ENCODE data around the gene TRAK1. TPM values are rescaled to one million over a fixed set of nuclear protein-coding genes. Genes with fewer than 3 reads are reported as not detected.

The TRAK1 gene
- total and polyA plus RNA-seq, 2 of the 4 experiments (the other 2 are of a cell fraction), result 25.6 to 28.1 TPM

DNA sequence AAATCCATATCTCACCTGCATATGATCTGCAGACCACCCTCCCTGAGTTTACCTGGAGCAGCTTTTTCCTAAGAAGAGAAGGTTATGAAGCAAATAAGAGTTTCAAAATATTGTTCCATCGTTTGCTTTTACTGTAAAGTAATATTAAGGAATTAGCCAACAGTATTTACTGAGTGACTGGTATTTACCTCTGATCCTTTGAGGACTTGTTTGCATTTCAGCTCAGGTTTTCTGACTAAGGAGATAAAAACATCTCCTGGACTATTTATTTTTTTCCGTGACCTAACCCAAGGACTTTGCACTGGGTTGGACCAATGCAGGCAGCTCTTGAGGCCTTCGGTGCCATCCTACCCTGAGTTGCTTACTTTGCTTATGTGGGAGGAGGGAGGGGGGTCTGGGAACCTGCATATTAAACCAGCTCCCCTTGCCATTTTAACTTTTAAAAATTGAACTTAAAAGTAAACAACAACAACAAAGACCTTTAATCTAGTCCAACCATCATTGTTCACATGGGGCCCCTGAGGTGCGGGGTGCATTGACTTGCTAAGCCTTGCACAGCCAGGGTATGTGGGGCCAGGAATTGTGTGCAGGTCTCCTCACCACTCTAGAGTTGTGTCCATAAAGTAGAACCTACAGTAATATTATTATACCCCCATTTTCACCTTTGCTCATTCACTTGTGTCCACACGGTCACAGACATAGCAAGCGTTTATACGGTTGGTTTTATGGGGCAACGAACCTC, 39.3 kb downstream of the TRAK1 start:
- no TSS peak for BruUV-seq (replicated peaks)
- Histone ChIP-seq H2BK120ac (ENCODE audit: low read depth, low read length) (no peak overlapping the region), H4K5ac (ENCODE audit: low read depth, low read length) (no peak overlapping the region), H3K27ac (ENCODE audit: insufficient read depth, low read length) (no peak overlapping the region), H3K36me3 (ENCODE audit: control insufficient read depth, insufficient read depth, low read length) (peaks cover 3% of the 10 kb centered on the region), H2BK15ac (ENCODE audit: low read depth, low read length) (no peak overlapping the region), H3K9ac (ENCODE audit: low read depth, low read length) (no peak overlapping the region), H3K23ac (ENCODE audit: low read depth, low read length) (no peak overlapping the region), H4K91ac (ENCODE audit: insufficient read depth, low read depth, low read length) (no peak overlapping the region), H2BK5ac (ENCODE audit: low read depth, low read length, poor library complexity, severe bottlenecking) (no peak overlapping the region), H2AFZ (replicated peaks; ENCODE audit: low read length, poor library complexity) (no peak overlapping the region), H3K79me1 (ENCODE audit: low read depth in 1 of 2, low read length in 2 of 2) (peaks cover 6 to 30% of the 10 kb centered on the region in 2 experiments; a peak in 3 of 4 replicates), H3K56ac (ENCODE audit: extremely low read depth, insufficient read depth, low read length) (no peak overlapping the region), H3K4me2 (ENCODE audit: low read depth, low read length) (no peak overlapping the region), H2AK5ac (ENCODE audit: low read depth, low read length) (no peak overlapping the region), H3K4me3 (ENCODE audit: insufficient read depth, low read depth, low read length) (no peak overlapping the region), H2AK9ac (replicated peaks; ENCODE audit: low read depth, low read length, poor library complexity) (no peak overlapping the region), H2BK20ac (ENCODE audit: low read depth, low read length) (no peak overlapping the region), H3K4ac (ENCODE audit: low read depth, low read length) (no peak overlapping the region), H4K8ac (ENCODE audit: low read depth in 2 of 2, low read length in 2 of 2) (no peak overlapping the region), H4K20me1 (ENCODE audit: insufficient read depth, low read length) (peaks cover 7% of the 10 kb centered on the region), H3K9me1 (ENCODE audit: insufficient read depth, low read length) (peaks cover 9% of the 10 kb centered on the region; the same call in 1 of the 2 replicates), H3K18ac (ENCODE audit: low read depth, low read length) (no peak overlapping the region), H3K27me3 (ENCODE audit: control insufficient read depth, insufficient read depth, low read length) (no peaks in the 10 kb centered on the region), H3K4me1 (ENCODE audit: control insufficient read depth, insufficient read depth, low read length) (no peaks in the 10 kb centered on the region), H3K14ac (replicated peaks; ENCODE audit: low read depth, low read length) (no peak overlapping the region), H3K9me3 (ENCODE audit: control insufficient read depth, insufficient read depth, low read length) (no peaks in the 10 kb centered on the region)
- intact Hi-C loops (cut with micrococcal nuclease), result no loop called here
- WGBS, 2 experiments (ENCODE audit: extremely low coverage in 2 of 2, insufficient read length in 1 of 2), result 90% methylated on average over 4 of the region's 8 CpGs; no CpG with 5 or more reads in 1 of the 2 experiments
- no peak for DNase-seq
- no peak for TF ChIP-seq CEBPB (IDR thresholded peaks at IDR 0.05; ENCODE audit: low read depth, low read length)
- TF ChIP-seq MAFK (IDR thresholded peaks at IDR 0.05; ENCODE audit: low read depth, low read length), result no peak
- no peak for TF ChIP-seq POLR2A (IDR thresholded peaks at IDR 0.05; ENCODE audit: low read depth, low read length)
- TF ChIP-seq SMC3 (IDR thresholded peaks at IDR 0.05; ENCODE audit: low read depth, low read length), result no peak
- TF ChIP-seq, protein P1, sequence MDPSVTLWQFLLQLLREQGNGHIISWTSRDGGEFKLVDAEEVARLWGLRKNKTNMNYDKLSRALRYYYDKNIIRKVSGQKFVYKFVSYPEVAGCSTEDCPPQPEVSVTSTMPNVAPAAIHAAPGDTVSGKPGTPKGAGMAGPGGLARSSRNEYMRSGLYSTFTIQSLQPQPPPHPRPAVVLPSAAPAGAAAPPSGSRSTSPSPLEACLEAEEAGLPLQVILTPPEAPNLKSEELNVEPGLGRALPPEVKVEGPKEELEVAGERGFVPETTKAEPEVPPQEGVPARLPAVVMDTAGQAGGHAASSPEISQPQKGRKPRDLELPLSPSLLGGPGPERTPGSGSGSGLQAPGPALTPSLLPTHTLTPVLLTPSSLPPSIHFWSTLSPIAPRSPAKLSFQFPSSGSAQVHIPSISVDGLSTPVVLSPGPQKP (IDR thresholded peaks at IDR 0.05; ENCODE audit: borderline replicate concordance, low read depth, low read length), result no peak
- no peak for TF ChIP-seq RCOR1 (IDR thresholded peaks at IDR 0.05; ENCODE audit: insufficient replicate concordance, low read length)
- TF ChIP-seq FOS (IDR thresholded peaks at IDR 0.05; ENCODE audit: low read depth, low read length), result no peak
- no peak for TF ChIP-seq RFX5 (IDR thresholded peaks at IDR 0.05; ENCODE audit: low read depth, low read length)
- TF ChIP-seq RAD21 (IDR thresholded peaks at IDR 0.05; ENCODE audit: low read length), result no peak
- TF ChIP-seq MXI1 (IDR thresholded peaks at IDR 0.05; ENCODE audit: borderline replicate concordance, low read depth, low read length), result no peak
- TF ChIP-seq BHLHE40 (IDR thresholded peaks at IDR 0.05; ENCODE audit: low read depth, low read length), result no peak
- TF ChIP-seq CHD1 (IDR thresholded peaks at IDR 0.05; ENCODE audit: low read depth, low read length), result no peak
- TF ChIP-seq, protein P2, sequence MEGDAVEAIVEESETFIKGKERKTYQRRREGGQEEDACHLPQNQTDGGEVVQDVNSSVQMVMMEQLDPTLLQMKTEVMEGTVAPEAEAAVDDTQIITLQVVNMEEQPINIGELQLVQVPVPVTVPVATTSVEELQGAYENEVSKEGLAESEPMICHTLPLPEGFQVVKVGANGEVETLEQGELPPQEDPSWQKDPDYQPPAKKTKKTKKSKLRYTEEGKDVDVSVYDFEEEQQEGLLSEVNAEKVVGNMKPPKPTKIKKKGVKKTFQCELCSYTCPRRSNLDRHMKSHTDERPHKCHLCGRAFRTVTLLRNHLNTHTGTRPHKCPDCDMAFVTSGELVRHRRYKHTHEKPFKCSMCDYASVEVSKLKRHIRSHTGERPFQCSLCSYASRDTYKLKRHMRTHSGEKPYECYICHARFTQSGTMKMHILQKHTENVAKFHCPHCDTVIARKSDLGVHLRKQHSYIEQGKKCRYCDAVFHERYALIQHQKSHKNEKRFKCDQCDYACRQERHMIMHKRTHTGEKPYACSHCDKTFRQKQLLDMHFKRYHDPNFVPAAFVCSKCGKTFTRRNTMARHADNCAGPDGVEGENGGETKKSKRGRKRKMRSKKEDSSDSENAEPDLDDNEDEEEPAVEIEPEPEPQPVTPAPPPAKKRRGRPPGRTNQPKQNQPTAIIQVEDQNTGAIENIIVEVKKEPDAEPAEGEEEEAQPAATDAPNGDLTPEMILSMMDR (conservative IDR thresholded peaks at IDR 0.05; ENCODE audit: low read depth, low read length), result no peak
- in situ Hi-C loops (cut with MboI; ENCODE audit: low sequenced_read_pairs), result no loop called here
- ChIA-PET CTCF (interaction anchor here (1.1 kb wide), 1 partner anchor 61 kb away, joined by 3 read pairs; no protein-coding TSS in a partner anchor), POLR2A (ENCODE audit: unreplicated experiment) (no interaction called here)
- dilution Hi-C loops (cut with HindIII; ENCODE audit: low sequenced_read_pairs, unreplicated experiment), result no loop called here
- ATAC-seq (ENCODE audit: low read depth), result no peak
